Neuronal stem cell (in vitro differentiated cells): ENCODE measurements around the gene MRPL20.

ENCODE experiments used
- DNase-seq: peaks from one replicate; pipeline ENCODE4 v3.0.0-alpha.2; 2013; ENCODE audit warnings: low spot score
- H2AFZ ChIP-seq: one replicate; pipeline ENCODE4 v1.6.1; 2013; ENCODE audit warnings: mild to moderate bottlenecking, low read length, inconsistent platforms
- H2AK5ac ChIP-seq: 2 replicates; pipeline ENCODE4 v1.6.1; 2013; ENCODE audit warnings: low read depth, mild to moderate bottlenecking, inconsistent platforms, low read length, moderate library complexity, mixed read lengths
- H2BK120ac ChIP-seq: 2 replicates; pipeline ENCODE4 v1.6.1; 2013; ENCODE audit warnings: low read depth, mild to moderate bottlenecking, inconsistent platforms, low read length, moderate library complexity, mixed read lengths
- H2BK12ac ChIP-seq: one replicate; pipeline ENCODE4 v1.6.1; 2013; ENCODE audit warnings: low read length, inconsistent platforms
- H2BK15ac ChIP-seq: 2 replicates; pipeline ENCODE4 v1.6.1; 2013; ENCODE audit warnings: mild to moderate bottlenecking, low read length, inconsistent platforms, mixed read lengths
- H2BK5ac ChIP-seq: one replicate; pipeline ENCODE4 v1.6.1; 2013; ENCODE audit warnings: inconsistent platforms, mild to moderate bottlenecking, low read length, moderate library complexity
- H3K14ac ChIP-seq: one replicate; pipeline ENCODE4 v1.6.1; 2013; ENCODE audit warnings: low read length, inconsistent platforms
- H3K18ac ChIP-seq: 2 replicates; pipeline ENCODE4 v1.6.1; 2013; ENCODE audit warnings: low read length, inconsistent platforms
- H3K23ac ChIP-seq: 2 replicates; pipeline ENCODE4 v1.6.1; 2013; ENCODE audit warnings: low read depth, mild to moderate bottlenecking, mixed read lengths, low read length, inconsistent platforms; ENCODE audit not compliant: poor library complexity
- H3K27ac ChIP-seq: replicated peaks from 3 replicates; pipeline ENCODE4 v1.5.1; 2013; ENCODE audit warnings: low read length, inconsistent platforms
- H3K27me3 ChIP-seq, 3 experiments: 2 replicates each; pipeline ENCODE4 v1.6.1; 2013; ENCODE audit warnings: low read length in 3 of 3, mild to moderate bottlenecking in 2 of 3, inconsistent platforms in 1 of 3, low read depth in 1 of 3, mixed read lengths in 1 of 3, moderate library complexity in 1 of 3; ENCODE audit not compliant: control insufficient read depth in 3 of 3, insufficient read depth in 3 of 3
- H3K36me3 ChIP-seq, 2 donors: replicated peaks in 1 of 2; 2 replicates each; pipeline ENCODE4 v1.6.1; 2013; ENCODE audit warnings: low read length in 2 of 2; ENCODE audit not compliant: control insufficient read depth in 2 of 2, insufficient read depth in 2 of 2
- H3K4ac ChIP-seq: 2 replicates; pipeline ENCODE4 v1.6.1; 2013; ENCODE audit warnings: inconsistent platforms, mild to moderate bottlenecking, low read length, moderate library complexity
- H3K4me1 ChIP-seq, 2 donors: 1 replicate in 1 of 2; 2 replicates in 1 of 2; pipeline ENCODE4 v1.6.1; 2013; ENCODE audit warnings: low read length in 2 of 2, low read depth in 1 of 2; ENCODE audit not compliant: control insufficient read depth in 2 of 2, insufficient read depth in 1 of 2
- H3K4me2 ChIP-seq: one replicate; pipeline ENCODE4 v1.6.1; 2013; ENCODE audit warnings: mild to moderate bottlenecking, low read length, inconsistent platforms; ENCODE audit not compliant: insufficient read depth, poor library complexity, severe bottlenecking
- H3K4me3 ChIP-seq, 2 donors: 2 replicates each; pipeline ENCODE4 v1.5.1; 2013; ENCODE audit warnings: low read length in 2 of 2, mild to moderate bottlenecking in 2 of 2, inconsistent platforms in 1 of 2, moderate library complexity in 1 of 2
- H3K79me1 ChIP-seq: one replicate; pipeline ENCODE4 v1.6.1; 2013; ENCODE audit warnings: low read depth, mild to moderate bottlenecking, inconsistent platforms, low read length, moderate library complexity
- H3K9ac ChIP-seq: one replicate; pipeline ENCODE4 v1.6.1; 2013; ENCODE audit warnings: mild to moderate bottlenecking, low read depth, low read length, inconsistent platforms; ENCODE audit not compliant: poor library complexity
- H3K9me3 ChIP-seq, 2 donors: replicated peaks in 1 of 2; 2 replicates each; pipeline versions ENCODE3 to v1.6.1; 2013; ENCODE audit warnings: low read length in 2 of 2, mild to moderate bottlenecking in 2 of 2, inconsistent platforms in 1 of 2, low read depth in 1 of 2, mixed read lengths in 1 of 2, moderate library complexity in 1 of 2; ENCODE audit not compliant: control insufficient read depth in 2 of 2, insufficient read depth in 1 of 2
- H4K8ac ChIP-seq: one replicate; pipeline ENCODE4 v1.6.1; 2013; ENCODE audit warnings: low read depth, mild to moderate bottlenecking, inconsistent platforms, low read length, moderate library complexity
- H4K91ac ChIP-seq: one replicate; pipeline ENCODE4 v1.6.1; 2013; ENCODE audit warnings: low read length, low read depth, mild to moderate bottlenecking, inconsistent platforms; ENCODE audit not compliant: poor library complexity
- WGBS, 2 donors: extraction: QIAGEN DNeasy Blood & Tissue Kit; methylation state at CpG; one replicate each; pipeline ENCODE4 v1.1.7; 2013; ENCODE audit warnings: missing lambda C conversion rate in 2 of 2, mixed read lengths in 1 of 2; ENCODE audit not compliant: insufficient read length in 2 of 2, insufficient replicate concordance in 1 of 2; ENCODE audit errors: extremely low coverage in 2 of 2; 5-methylcytosine and 5-hydroxymethylcytosine counted together

MRPL20 gene

GRCh38 chr1:1441002-1441888 lies 34.2 kb upstream of the MRPL20 start:
- Histone ChIP-seq H3K23ac (peak overlapping the region; percentile 52), H2AFZ (peak overlapping the region; percentile 53), H3K14ac (no peak overlapping the region), H3K27me3 (peaks cover 0 to 8% (median 0%) of the 10 kb centered on the region in 3 experiments), H2AK5ac (peak overlapping the region; percentile 59), H3K4me3 (no peak overlapping the region), H3K18ac (peak overlapping the region; percentile 4), H3K9ac (no peak overlapping the region), H2BK15ac (peak overlapping the region; percentile 97), H3K9me3 (no peaks in the 10 kb centered on the region), H3K4me1 (peaks cover 3 to 27% of the 10 kb centered on the region in 2 donors), H3K4me2 (no peak overlapping the region), H3K27ac (no peak overlapping the region), H4K8ac (no peak overlapping the region), H3K4ac (peak overlapping the region; percentile 76), H3K79me1 (peaks cover 4% of the 10 kb centered on the region), H3K36me3 (no peaks in the 10 kb centered on the region), H4K91ac (no peak overlapping the region), H2BK12ac (peak overlapping the region; percentile 84), H2BK5ac (peak overlapping the region; percentile 3), H2BK120ac (peak overlapping the region; percentile 69)
- DNase-seq: no peak
- WGBS, 2 donors: no CpG with 5 or more reads among the region's 29 CpGs

GRCh38 chr1:1440262-1441001 lies 33.3 kb upstream of the MRPL20 start:
- peak overlapping the region; percentile 89 for H3K18ac ChIP-seq
- no peaks in the 10 kb centered on the region for H3K9me3 ChIP-seq
- H3K4ac ChIP-seq: no peak overlapping the region
- H3K4me3 ChIP-seq: no peak overlapping the region
- no CpG with 5 or more reads among the region's 26 CpGs for WGBS, 2 donors
- peak overlapping the region; percentile 96 for H2BK15ac ChIP-seq
- no peak overlapping the region for H3K4me2 ChIP-seq
- H3K9ac ChIP-seq: peak overlapping the region; percentile 44
- H4K8ac ChIP-seq: no peak overlapping the region
- no peak overlapping the region for H3K14ac ChIP-seq
- peak overlapping the region; percentile 47 for H4K91ac ChIP-seq
- peak overlapping the region; percentile 73 for H3K23ac ChIP-seq
- peaks cover 4% of the 10 kb centered on the region for H3K79me1 ChIP-seq
- H2AK5ac ChIP-seq: peak overlapping the region; percentile 96
- DNase-seq: no peak
- peaks cover 0 to 12% (median 5%) of the 10 kb centered on the region in 3 experiments for H3K27me3 ChIP-seq
- peak overlapping the region; percentile 53 for H2AFZ ChIP-seq
- peak overlapping the region; percentile 3 for H2BK5ac ChIP-seq
- H3K27ac ChIP-seq: no peak overlapping the region
- no peaks in the 10 kb centered on the region for H3K36me3 ChIP-seq
- H3K4me1 ChIP-seq: peaks cover 7 to 28% of the 10 kb centered on the region in 2 donors
- peak overlapping the region; percentile 69 for H2BK120ac ChIP-seq
- H2BK12ac ChIP-seq: peak overlapping the region; percentile 63

- no CpG with 5 or more reads among the region's 82 CpGs for WGBS, 2 donors
- no peaks in the 10 kb centered on the region for H3K36me3 ChIP-seq
- no peak overlapping the region for H4K91ac ChIP-seq
- peaks cover 14 to 35% of the 10 kb centered on the region in 2 donors for H3K4me1 ChIP-seq
- DNase-seq: no peak
- H3K9me3 ChIP-seq: no peaks in the 10 kb centered on the region
- H3K9ac ChIP-seq: peak overlapping the region; percentile 44
- H3K27me3 ChIP-seq: peaks cover 0 to 19% (median 5%) of the 10 kb centered on the region in 3 experiments
- H4K8ac ChIP-seq: no peak overlapping the region
- no peak overlapping the region for H3K18ac ChIP-seq
- peak overlapping the region; percentile 96 for H2AK5ac ChIP-seq
- H2BK5ac ChIP-seq: peak overlapping the region; percentile 3
- no peak overlapping the region for H2AFZ ChIP-seq
- H3K27ac ChIP-seq: no peak overlapping the region
- H3K14ac ChIP-seq: no peak overlapping the region
- H3K4me3 ChIP-seq: no peak overlapping the region
- peak overlapping the region; percentile 96 for H2BK15ac ChIP-seq
- peaks cover 4% of the 10 kb centered on the region for H3K79me1 ChIP-seq
- no peak overlapping the region for H2BK12ac ChIP-seq
- no peak overlapping the region for H3K4ac ChIP-seq
- H3K4me2 ChIP-seq: no peak overlapping the region
- H3K23ac ChIP-seq: peak overlapping the region; percentile 73
- peak overlapping the region; percentile 69 for H2BK120ac ChIP-seq
Measured at GRCh38 chr1:1439546-1440261, 32.6 kb upstream of the MRPL20 start.
